K562 (cell line): ENCODE measurements around the gene TAP2. TPM values are rescaled to one million over a fixed set of nuclear protein-coding genes. Genes with fewer than 3 reads are reported as not detected.

ENCODE experiments used
- CTCF ChIP-seq, 3 experiments: IDR thresholded peaks in 2 of 3; conservative IDR thresholded peaks in 1 of 3; 2 replicates each; pipeline ENCODE4 v1.5.1; 2011 to 2012; ENCODE audit warnings: low read length in 3 of 3, mild to moderate bottlenecking in 3 of 3, control low read depth in 2 of 3, improper control_type of control experiment in 1 of 3, inconsistent platforms in 1 of 3, low read depth in 1 of 3, mixed read lengths in 1 of 3, moderate library complexity in 1 of 3; ENCODE audit not compliant: insufficient read depth in 2 of 3
- RAD21 ChIP-seq, 2 experiments: fragments of 250-450 bp in 1 of 2; fragments of 450-650 bp in 1 of 2; sonication (Bioruptor Pico) in 1 of 2; formaldehyde crosslinking in 1 of 2; IDR thresholded peaks in 1 of 2; conservative IDR thresholded peaks in 1 of 2; 2 replicates each; pipeline versions ENCODE4 v1.4.0 to v1.8.0; 2020 to 2022; ENCODE audit warnings: mild to moderate bottlenecking in 2 of 2, moderate library complexity in 1 of 2
- SMARCC2 ChIP-seq: fragments of 450-650 bp; IDR thresholded peaks from 2 replicates; pipeline ENCODE4 v1.6.1; 2017; ENCODE audit warnings: antibody characterized with exemption, moderate library complexity, mild to moderate bottlenecking, low read depth
- SMC3 ChIP-seq: conservative IDR thresholded peaks from 2 replicates; pipeline ENCODE4 v1.6.1; 2011; ENCODE audit warnings: low read depth, low read length, improper control_type of control experiment; ENCODE audit not compliant: insufficient read depth
- polyA plus RNA-seq, 8 experiments: library from polyadenylated mRNA; depleted of rRNA in 4 of 8; stranded (reverse) in 5 of 8; unstranded in 3 of 8; fragments of >200 nt; fragmentation: Nextera tagmentation in 2 of 8; fragmentation: Illumina TruSeq in 1 of 8; extraction: Ambion mirVana in 2 of 8; extraction: Trizol in 1 of 8; gene quantifications; 2 replicates each; pipeline versions ENCODE4 v1.2.1 to v1.2.3, GENCODE V29; 2011 to 2014; ENCODE audit warnings: inconsistent platforms in 1 of 8, missing spikeins in 1 of 8
- total RNA-seq, 7 experiments: library from RNA; depleted of rRNA in 6 of 7; stranded (reverse); fragments of >200 nt in 6 of 7; fragmentation: Illumina TruSeq in 2 of 7; extraction: Trizol in 2 of 7; gene quantifications; 2 replicates each; pipeline versions ENCODE4 v1.2.1 to v1.2.3, GENCODE V29; 2011 to 2021; ENCODE audit warnings: low replicate concordance in 1 of 7
- TF ChIP-seq, protein P1 (sequence below), 2 experiments: fragments of 450-650 bp; formaldehyde crosslinking in 1 of 2; IDR thresholded peaks; 2 replicates each; pipeline versions ENCODE4 v1.4.0 to v1.6.1; 2014 to 2020; ENCODE audit warnings: mild to moderate bottlenecking in 2 of 2, borderline replicate concordance in 1 of 2, low read depth in 1 of 2
- TF ChIP-seq, protein P2 (sequence below): fragments of 450-650 bp; formaldehyde crosslinking; IDR thresholded peaks from 2 replicates; pipeline ENCODE4 v1.4.0; 2020; ENCODE audit warnings: mild to moderate bottlenecking, moderate library complexity

TAP2 gene
- total and polyA plus RNA-seq, 9 of the 15 experiments (the other 6 are each of a cell fraction or from before 2014, with no cell fraction given): 2.0 to 53.5 (median 19.6) TPM

- TF ChIP-seq, protein P1, sequence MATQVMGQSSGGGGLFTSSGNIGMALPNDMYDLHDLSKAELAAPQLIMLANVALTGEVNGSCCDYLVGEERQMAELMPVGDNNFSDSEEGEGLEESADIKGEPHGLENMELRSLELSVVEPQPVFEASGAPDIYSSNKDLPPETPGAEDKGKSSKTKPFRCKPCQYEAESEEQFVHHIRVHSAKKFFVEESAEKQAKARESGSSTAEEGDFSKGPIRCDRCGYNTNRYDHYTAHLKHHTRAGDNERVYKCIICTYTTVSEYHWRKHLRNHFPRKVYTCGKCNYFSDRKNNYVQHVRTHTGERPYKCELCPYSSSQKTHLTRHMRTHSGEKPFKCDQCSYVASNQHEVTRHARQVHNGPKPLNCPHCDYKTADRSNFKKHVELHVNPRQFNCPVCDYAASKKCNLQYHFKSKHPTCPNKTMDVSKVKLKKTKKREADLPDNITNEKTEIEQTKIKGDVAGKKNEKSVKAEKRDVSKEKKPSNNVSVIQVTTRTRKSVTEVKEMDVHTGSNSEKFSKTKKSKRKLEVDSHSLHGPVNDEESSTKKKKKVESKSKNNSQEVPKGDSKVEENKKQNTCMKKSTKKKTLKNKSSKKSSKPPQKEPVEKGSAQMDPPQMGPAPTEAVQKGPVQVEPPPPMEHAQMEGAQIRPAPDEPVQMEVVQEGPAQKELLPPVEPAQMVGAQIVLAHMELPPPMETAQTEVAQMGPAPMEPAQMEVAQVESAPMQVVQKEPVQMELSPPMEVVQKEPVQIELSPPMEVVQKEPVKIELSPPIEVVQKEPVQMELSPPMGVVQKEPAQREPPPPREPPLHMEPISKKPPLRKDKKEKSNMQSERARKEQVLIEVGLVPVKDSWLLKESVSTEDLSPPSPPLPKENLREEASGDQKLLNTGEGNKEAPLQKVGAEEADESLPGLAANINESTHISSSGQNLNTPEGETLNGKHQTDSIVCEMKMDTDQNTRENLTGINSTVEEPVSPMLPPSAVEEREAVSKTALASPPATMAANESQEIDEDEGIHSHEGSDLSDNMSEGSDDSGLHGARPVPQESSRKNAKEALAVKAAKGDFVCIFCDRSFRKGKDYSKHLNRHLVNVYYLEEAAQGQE (IDR thresholded peaks at IDR 0.05; ENCODE audit: borderline replicate concordance): peak; percentile 85
- TF ChIP-seq, protein P1 (CRISPR knock-in tag; IDR thresholded peaks at IDR 0.05; ENCODE audit: low read depth): no peak
- TF ChIP-seq, protein P2, sequence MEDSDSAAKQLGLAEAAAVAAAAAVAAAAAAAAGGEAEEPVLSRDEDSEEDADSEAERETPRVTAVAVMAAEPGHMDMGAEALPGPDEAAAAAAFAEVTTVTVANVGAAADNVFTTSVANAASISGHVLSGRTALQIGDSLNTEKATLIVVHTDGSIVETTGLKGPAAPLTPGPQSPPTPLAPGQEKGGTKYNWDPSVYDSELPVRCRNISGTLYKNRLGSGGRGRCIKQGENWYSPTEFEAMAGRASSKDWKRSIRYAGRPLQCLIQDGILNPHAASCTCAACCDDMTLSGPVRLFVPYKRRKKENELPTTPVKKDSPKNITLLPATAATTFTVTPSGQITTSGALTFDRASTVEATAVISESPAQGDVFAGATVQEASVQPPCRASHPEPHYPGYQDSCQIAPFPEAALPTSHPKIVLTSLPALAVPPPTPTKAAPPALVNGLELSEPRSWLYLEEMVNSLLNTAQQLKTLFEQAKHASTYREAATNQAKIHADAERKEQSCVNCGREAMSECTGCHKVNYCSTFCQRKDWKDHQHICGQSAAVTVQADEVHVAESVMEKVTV (CRISPR knock-in tag): peak; percentile 79
- no peak for TF ChIP-seq SMARCC2
- TF ChIP-seq SMC3: peak; percentile 72
- TF ChIP-seq RAD21 (CRISPR knock-in tag; conservative IDR thresholded peaks at IDR 0.05 in 1 of 2, IDR thresholded peaks at IDR 0.05 in 1 of 2): peak; percentile 91 to 93
- peak; percentile 39 to 87 (median 56); a peak in 4 of 6 replicates for TF ChIP-seq CTCF (IDR thresholded peaks at IDR 0.05 in 2 of 3, conservative IDR thresholded peaks at IDR 0.05 in 1 of 3; ENCODE audit: insufficient read depth in 2 of 3, low read depth in 1 of 3, low read length in 3 of 3)
These were observed 47.3 kb upstream of the TAP2 start (continued) for GRCh38 chr6:32885698-32886286.
